GM12878 (cell line): ENCODE data around the gene SNTA1. TPM values are rescaled to one million over a fixed set of nuclear protein-coding genes. Genes with fewer than 3 reads are reported as not detected.

ENCODE experiments used
- ATAC-seq: fragments of 200-7000 bp; cut with Tn5 transposase; 3 replicates; pipeline ENCODE4 v1.9.1; 2020; ENCODE audit warnings: mild to moderate bottlenecking, moderate library complexity
- BruUV-seq: library from RNA; stranded (reverse); fragments of 400-500 nt; replicated peaks from 2 replicates; lab custom pipeline; 2021; lab: Mats Ljungman, UMichigan
- CTCF ChIA-PET: fragments of 300-600 bp; sonication (Branson Sonifier 250); formaldehyde crosslinking; extraction: SDS; loops from one replicate; lab custom pipeline; 2021; ENCODE audit warnings: inconsistent platforms; lab: Yijun Ruan, JAX
- POLR2A ChIA-PET: fragments of 350-600 bp; formaldehyde crosslinking; extraction: SDS; loops from one replicate; lab custom pipeline; 2021; ENCODE audit warnings: inconsistent platforms; lab: Charles Lee
- RAD21 ChIA-PET: fragments of 300-600 bp; sonication (Branson Sonifier 250); formaldehyde crosslinking; loops from one replicate; lab custom pipeline; 2023; ENCODE audit warnings: antibody characterized with exemption; ENCODE audit not compliant: unreplicated experiment; lab: Charles Lee
- SMC1A ChIA-PET: fragments of 300-600 bp; sonication (Branson Sonifier 250); formaldehyde crosslinking; loops from one replicate; lab custom pipeline; 2023; ENCODE audit not compliant: unreplicated experiment, uncharacterized antibody; lab: Charles Lee
- DNase-seq: peaks from one replicate; pipeline ENCODE4 v3.0.0-alpha.2; 2011; ENCODE audit warnings: low read depth, low spot score
- FAIRE-seq: peaks from 3 replicates; lab custom pipeline; 2011; peaks lifted over from hg19 to GRCh38; lab: Jason Lieb, UNC
- H2AFZ ChIP-seq: 2 replicates; pipeline ENCODE4 v1.6.0; 2011; ENCODE audit warnings: low read depth, low read length, control low read depth; ENCODE audit not compliant: control insufficient read depth
- H3K27ac ChIP-seq: 2 replicates; pipeline ENCODE4 v1.5.1; 2011; ENCODE audit warnings: control low read depth; ENCODE audit not compliant: control insufficient read depth, insufficient read depth
- H3K27me3 ChIP-seq, 2 experiments: replicated peaks in 1 of 2; 2 replicates each; pipeline versions ENCODE4 v1.6.0 to v1.6.1; 2011; ENCODE audit warnings: low read length in 1 of 2; ENCODE audit not compliant: control insufficient read depth in 2 of 2, insufficient read depth in 2 of 2
- H3K36me3 ChIP-seq, 2 experiments: 2 replicates each; pipeline ENCODE4 v1.5.1; 2011; ENCODE audit warnings: low read length in 1 of 2; ENCODE audit not compliant: control insufficient read depth in 2 of 2, insufficient read depth in 2 of 2
- H3K4me1 ChIP-seq: 2 replicates; pipeline ENCODE4 v1.6.1; 2011; ENCODE audit warnings: mild to moderate bottlenecking, low read length, moderate library complexity, mixed read lengths; ENCODE audit not compliant: control insufficient read depth, insufficient read depth
- H3K4me2 ChIP-seq: 2 replicates; pipeline ENCODE4 v1.6.0; 2011; ENCODE audit warnings: control low read depth; ENCODE audit not compliant: control insufficient read depth, insufficient read depth
- H3K4me3 ChIP-seq: fragments of 200-600 bp; sonication (generic); 2 replicates; pipeline ENCODE4 v1.5.1; 2016
- H3K79me2 ChIP-seq: 2 replicates; pipeline ENCODE4 v1.6.0; 2011; ENCODE audit warnings: low read length; ENCODE audit not compliant: control insufficient read depth, insufficient read depth
- H3K9ac ChIP-seq: 2 replicates; pipeline ENCODE4 v1.8.0; 2011; ENCODE audit warnings: low read length, control low read depth, mixed read lengths; ENCODE audit not compliant: control insufficient read depth, insufficient read depth
- H3K9me3 ChIP-seq: replicated peaks from 3 replicates; pipeline ENCODE4 v1.5.1; 2011; ENCODE audit warnings: mild to moderate bottlenecking, low read length; ENCODE audit not compliant: control insufficient read depth, insufficient read depth
- H4K20me1 ChIP-seq: 2 replicates; pipeline ENCODE4 v1.6.0; 2011; ENCODE audit not compliant: control insufficient read depth, insufficient read depth
- BCL11A ChIP-seq: IDR thresholded peaks from 2 replicates; pipeline ENCODE4 v1.6.1; 2011; ENCODE audit warnings: low read depth, low read length
- CBX3 ChIP-seq: fragments of 200-600 bp; sonication (generic); IDR thresholded peaks from 2 replicates; pipeline ENCODE4 v1.6.1; 2016; ENCODE audit warnings: low read depth, borderline replicate concordance
- E4F1 ChIP-seq: fragments of 450-650 bp; IDR thresholded peaks from 2 replicates; pipeline ENCODE4 v1.6.1; 2018; ENCODE audit warnings: borderline replicate concordance, mild to moderate bottlenecking; ENCODE audit not compliant: partially characterized antibody
- IKZF1 ChIP-seq: fragments of 450-650 bp; conservative IDR thresholded peaks from 2 replicates; pipeline ENCODE4 v1.6.1; 2017; ENCODE audit warnings: antibody characterized with exemption, mild to moderate bottlenecking
- JUND ChIP-seq: IDR thresholded peaks from 2 replicates; pipeline ENCODE4 v1.6.1; 2012; ENCODE audit warnings: low read depth, mild to moderate bottlenecking, low read length, improper control_type of control experiment, moderate library complexity
- MAX ChIP-seq: IDR thresholded peaks from 2 replicates; pipeline ENCODE4 v1.6.1; 2012; ENCODE audit warnings: low read depth, low read length, improper control_type of control experiment
- MEF2B ChIP-seq: fragments of 450-650 bp; IDR thresholded peaks from 2 replicates; pipeline ENCODE4 v1.6.1; 2018; ENCODE audit warnings: mild to moderate bottlenecking, moderate library complexity; ENCODE audit not compliant: partially characterized antibody, poor library complexity, severe bottlenecking
- RFX5 ChIP-seq: IDR thresholded peaks from 2 replicates; pipeline ENCODE4 v1.6.1; 2011; ENCODE audit warnings: low read depth, low read length, improper control_type of control experiment
- SIX5 ChIP-seq: IDR thresholded peaks from 2 replicates; pipeline ENCODE4 v1.6.1; 2011; ENCODE audit warnings: mild to moderate bottlenecking, low read depth, low read length, moderate library complexity; ENCODE audit not compliant: severe bottlenecking
- SUZ12 ChIP-seq: fragments of 200-600 bp; sonication (generic); IDR thresholded peaks from one replicate; pipeline ENCODE4 v1.6.1; 2018; ENCODE audit warnings: antibody characterized with exemption, mild to moderate bottlenecking; ENCODE audit not compliant: unreplicated experiment
- WGBS: methylation state at CpG from one replicate; pipeline ENCODE4 v1.1.6; 2016; ENCODE audit warnings: low lambda C conversion rate; ENCODE audit not compliant: insufficient replicate concordance, insufficient coverage; ENCODE audit errors: missing lambda C conversion rate; 5-methylcytosine and 5-hydroxymethylcytosine counted together
- in situ Hi-C: fragments of 300-500 bp; cut with MboI; formaldehyde crosslinking; loops from 9 replicates; pipeline ENCODE4 v1.14.3; 2018; ENCODE audit warnings: mixed read lengths
- intact Hi-C: fragments of 100-400 bp; cut with micrococcal nuclease; formaldehyde crosslinking; loops from one replicate; pipeline ENCODE4 v1.14.2; 2022; ENCODE audit not compliant: unreplicated experiment
- polyA plus RNA-seq, 11 experiments: library from polyadenylated mRNA; depleted of rRNA in 4 of 11; unstranded in 6 of 11; stranded (reverse) in 5 of 11; fragments of >200 nt; fragmentation: Nextera tagmentation in 4 of 11; fragmentation: Illumina TruSeq in 1 of 11; extraction: Ambion mirVana in 4 of 11; extraction: Trizol in 1 of 11; gene quantifications; 1 replicate in 1 of 11; 2 replicates in 10 of 11; pipeline versions ENCODE4 v1.2.1 to v1.2.3, GENCODE V29; 2011 to 2016; ENCODE audit warnings: inconsistent platforms in 2 of 11, missing spikeins in 2 of 11, low read depth in 1 of 11
- total RNA-seq, 4 experiments: library from RNA; depleted of rRNA in 3 of 4; stranded (reverse); fragments of >200 nt in 3 of 4; fragmentation: Illumina TruSeq in 1 of 4; extraction: Trizol in 1 of 4; gene quantifications; 2 replicates each; pipeline versions ENCODE4 v1.2.1 to v1.2.3, GENCODE V29; 2013 to 2021

Gene SNTA1
- total and polyA plus RNA-seq, 10 of the 15 experiments (the other 5 are each of a cell fraction or from before 2014, with no cell fraction given), result 0.26 to 5.1 (median 1.8) TPM

GRCh38 chr20:33438481-33438880, 5.1 kb downstream of the SNTA1 start (continued):
- no peak for TF ChIP-seq JUND
- TF ChIP-seq SUZ12, result no peak
- no peak for TF ChIP-seq SIX5
- TF ChIP-seq, all 136 proteins: peak for 0

GRCh38 chr20:33437141-33437911, 6.2 kb downstream of the SNTA1 start:
- intact Hi-C loops (no loop called here), in situ Hi-C loops (no loop called here)
- Histone ChIP-seq H3K79me2 (no peaks in the 10 kb centered on the region), H3K36me3 (no peaks in the 10 kb centered on the region), H4K20me1 (no peaks in the 10 kb centered on the region), H3K9ac (no peak overlapping the region), H3K27me3 (no peaks in the 10 kb centered on the region), H3K4me1 (peaks cover 18% of the 10 kb centered on the region), H3K9me3 (no peaks in the 10 kb centered on the region), H3K4me2 (no peak overlapping the region), H3K4me3 (no peak overlapping the region), H2AFZ (no peak overlapping the region), H3K27ac (no peak overlapping the region)
- RAD21 ChIA-PET, result no interaction called here
- CTCF ChIA-PET, result no interaction called here
- POLR2A ChIA-PET, result no interaction called here
- ATAC-seq (no peak), DNase-seq (no peak), FAIRE-seq (no peak)
- SMC1A ChIA-PET, result no interaction called here
- TF ChIP-seq IKZF1 (no peak), E4F1 (no peak), MAX (no peak), BCL11A (no peak), RFX5 (no peak), CBX3 (no peak), MEF2B (no peak)
- WGBS, result 74% methylated on average over 12 of the region's 12 CpGs
- BruUV-seq, result no TSS peak
